GM18517 (cell line): ENCODE measurements around the gene RNF223.
A peak's percentile ranks its signal among the peaks of the same experiment; 100 is the strongest.
"Not testable (repeated sequence)": the region's sequence is repeated elsewhere in the genome, so short reads cannot be mapped to it uniquely, and the experiment has no call there.

Experiments
- ATAC-seq: cut with Tn5 transposase; IDR thresholded peaks from one replicate; pipeline ENCODE4 v1.9.1; 2021; ENCODE audit warnings: mild to moderate bottlenecking, moderate library complexity; ENCODE audit not compliant: unreplicated experiment

The RNF223 gene

GRCh38 chr1:1061682-1062345 lies 12.3 kb downstream of the RNF223 start:
- ATAC-seq, result no peak

- ATAC-seq, result no peak
Measured at GRCh38 chr1:1060281-1061000, 13.7 kb downstream of the RNF223 start.

- ATAC-seq, result peak; percentile 52
Measured at GRCh38 chr1:1059494-1060280, 14.4 kb downstream of the RNF223 start.

- ATAC-seq, result peak; percentile 15
Measured at GRCh38 chr1:1058921-1059493, 15.1 kb downstream of the RNF223 start.

GRCh38 chr1:1058088-1058905 lies 15.8 kb downstream of the RNF223 start:
- no peak for ATAC-seq

- not testable (repeated sequence) for ATAC-seq
Measured at GRCh38 chr1:1057769-1058087, 16.4 kb downstream of the RNF223 start.

- ATAC-seq, result no peak
Measured at GRCh38 chr1:1055841-1056736, 18.0 kb downstream of the RNF223 start.

GRCh38 chr1:1054971-1055370 lies 19.1 kb downstream of the RNF223 start:
- ATAC-seq, result no peak

- ATAC-seq, result no peak
Measured at GRCh38 chr1:1054099-1054700, 19.9 kb downstream of the RNF223 start.

- no peak for ATAC-seq
Measured at GRCh38 chr1:1053682-1054081, 20.4 kb downstream of the RNF223 start.

- no peak for ATAC-seq
Measured at GRCh38 chr1:1053022-1053421, 21.1 kb downstream of the RNF223 start.

GRCh38 chr1:1052003-1052840 lies 21.9 kb downstream of the RNF223 start:
- no peak for ATAC-seq

- ATAC-seq, result no peak
Measured at GRCh38 chr1:1051127-1051810, 22.8 kb downstream of the RNF223 start.

GRCh38 chr1:1050577-1051052 lies 23.5 kb downstream of the RNF223 start:
- no peak for ATAC-seq

- ATAC-seq, result no peak
Measured at GRCh38 chr1:1049318-1050165, 24.6 kb downstream of the RNF223 start.

- ATAC-seq, result no peak
Measured at GRCh38 chr1:1048765-1049164, 25.3 kb downstream of the RNF223 start.

GRCh38 chr1:1047963-1048362 lies 26.1 kb downstream of the RNF223 start:
- ATAC-seq, result no peak
